Lung (tissue), 12 donors: ENCODE measurements around the gene HIVEP1. TPM values are rescaled to one million over a fixed set of nuclear protein-coding genes. Genes with fewer than 3 reads are reported as not detected.

Experiments
- ATAC-seq: fragments of 200-7000 bp; cut with Tn5 transposase; one replicate; pipeline ENCODE4 v1.9.1; 2020; ENCODE audit warnings: moderate number of reproducible peaks; ENCODE audit not compliant: insufficient read depth, low FRiP score
- DNase-seq, 3 donors: peaks; one replicate each; pipeline ENCODE4 v3.0.0-alpha.2; 2013 to 2017
- H3K27ac ChIP-seq, 2 donors: one replicate each; pipeline ENCODE4 v1.5.1; 2013; ENCODE audit warnings: mild to moderate bottlenecking in 2 of 2, moderate library complexity in 2 of 2, control low read depth in 1 of 2, inconsistent platforms in 1 of 2, low read depth in 1 of 2, low read length in 1 of 2
- H3K27me3 ChIP-seq, 3 donors: one replicate each; pipeline ENCODE4 v1.5.1; 2013; ENCODE audit warnings: low read length in 2 of 3; ENCODE audit not compliant: control insufficient read depth in 3 of 3, insufficient read depth in 3 of 3
- H3K36me3 ChIP-seq, 4 donors: one replicate each; pipeline ENCODE4 v1.5.1; 2013; ENCODE audit warnings: low read length in 4 of 4, mild to moderate bottlenecking in 1 of 4, moderate library complexity in 1 of 4; ENCODE audit not compliant: control insufficient read depth in 4 of 4, insufficient read depth in 4 of 4
- H3K4me1 ChIP-seq, 5 donors: one replicate each; pipeline ENCODE4 v1.5.1; 2013; ENCODE audit warnings: low read length in 5 of 5, mild to moderate bottlenecking in 2 of 5, moderate library complexity in 1 of 5; ENCODE audit not compliant: control insufficient read depth in 5 of 5, insufficient read depth in 5 of 5
- H3K4me3 ChIP-seq: one replicate; pipeline ENCODE4 v1.5.1; 2013; ENCODE audit warnings: mild to moderate bottlenecking, control low read depth, moderate library complexity
- H3K9ac ChIP-seq, 2 donors: one replicate each; pipeline ENCODE4 v1.5.1; 2013; ENCODE audit warnings: low read length in 2 of 2, control low read depth in 1 of 2; ENCODE audit not compliant: insufficient read depth in 1 of 2
- H3K9me3 ChIP-seq, 4 donors: one replicate each; pipeline ENCODE4 v1.5.1; 2013; ENCODE audit warnings: low read length in 3 of 4, mild to moderate bottlenecking in 1 of 4, moderate library complexity in 1 of 4; ENCODE audit not compliant: control insufficient read depth in 4 of 4, insufficient read depth in 3 of 4
- WGBS, 2 donors: extraction: QIAGEN DNeasy Blood & Tissue Kit; methylation state at CpG; one replicate each; pipeline ENCODE4 v1.1.7; 2013; 5-methylcytosine and 5-hydroxymethylcytosine counted together
- polyA plus RNA-seq, 2 donors: library from polyadenylated mRNA; stranded (reverse); fragments of 200-250 nt; gene quantifications; one replicate each; pipeline ENCODE4 v1.2.1, GENCODE V29; 2013
- total RNA-seq, 2 donors: library from RNA; depleted of rRNA in 1 of 2; stranded (reverse); fragments of >200 nt in 1 of 2; gene quantifications; one replicate each; pipeline ENCODE4 v1.2.1, GENCODE V29; 2014 to 2021
- TF ChIP-seq, protein P1 (sequence below): IDR thresholded peaks from 2 replicates; pipeline ENCODE4 v1.5.1; 2012; ENCODE audit warnings: mild to moderate bottlenecking; ENCODE audit errors: control extremely low read depth, extremely low read depth
- donor health status: control.
- donor health status: control.
- donor health status: Bipolar disorder and iron deficiency.
- donor health status: healthy.
- donor health status: DM: yes; HTN: yes; CAD: no.

Gene HIVEP1
- total and polyA plus RNA-seq, 4 donors = 3.1 to 49.6 (median 20.5) TPM

DNA sequence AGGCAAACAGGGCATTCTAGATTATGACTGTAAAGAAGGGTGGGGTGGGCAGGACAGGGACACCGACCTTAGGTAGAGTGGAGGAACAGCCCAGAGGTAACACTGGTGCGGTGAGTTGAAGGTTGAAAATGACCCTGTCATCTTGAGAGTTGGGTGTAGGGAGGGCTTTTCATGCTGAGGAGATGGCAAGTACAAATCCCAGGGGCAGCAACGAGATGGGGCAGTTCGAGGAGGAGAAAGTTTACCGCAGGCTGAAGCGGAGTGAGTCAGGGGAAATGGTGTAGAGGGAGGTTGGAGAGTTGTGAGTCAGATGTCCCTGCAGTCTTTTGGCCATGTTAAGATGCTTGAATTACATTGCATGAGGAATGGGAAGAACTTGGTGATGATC, 101.1 kb downstream of the HIVEP1 start:
- Histone ChIP-seq H3K27ac (no peak overlapping the region), H3K27me3 (no peaks in the 10 kb centered on the region), H3K4me1 (peaks cover 0 to 10% (median 0%) of the 10 kb centered on the region in 5 donors), H3K9me3 (peaks cover 0 to 2% (median 0%) of the 10 kb centered on the region in 4 donors), H3K9ac (no peak overlapping the region), H3K4me3 (no peak overlapping the region), H3K36me3 (peaks cover 0 to 14% (median 3%) of the 10 kb centered on the region in 4 donors)
- WGBS, 2 donors = 92 to 95% methylated on average over 6 of the region's 6 CpGs
- TF ChIP-seq, protein P1, sequence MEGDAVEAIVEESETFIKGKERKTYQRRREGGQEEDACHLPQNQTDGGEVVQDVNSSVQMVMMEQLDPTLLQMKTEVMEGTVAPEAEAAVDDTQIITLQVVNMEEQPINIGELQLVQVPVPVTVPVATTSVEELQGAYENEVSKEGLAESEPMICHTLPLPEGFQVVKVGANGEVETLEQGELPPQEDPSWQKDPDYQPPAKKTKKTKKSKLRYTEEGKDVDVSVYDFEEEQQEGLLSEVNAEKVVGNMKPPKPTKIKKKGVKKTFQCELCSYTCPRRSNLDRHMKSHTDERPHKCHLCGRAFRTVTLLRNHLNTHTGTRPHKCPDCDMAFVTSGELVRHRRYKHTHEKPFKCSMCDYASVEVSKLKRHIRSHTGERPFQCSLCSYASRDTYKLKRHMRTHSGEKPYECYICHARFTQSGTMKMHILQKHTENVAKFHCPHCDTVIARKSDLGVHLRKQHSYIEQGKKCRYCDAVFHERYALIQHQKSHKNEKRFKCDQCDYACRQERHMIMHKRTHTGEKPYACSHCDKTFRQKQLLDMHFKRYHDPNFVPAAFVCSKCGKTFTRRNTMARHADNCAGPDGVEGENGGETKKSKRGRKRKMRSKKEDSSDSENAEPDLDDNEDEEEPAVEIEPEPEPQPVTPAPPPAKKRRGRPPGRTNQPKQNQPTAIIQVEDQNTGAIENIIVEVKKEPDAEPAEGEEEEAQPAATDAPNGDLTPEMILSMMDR = no peak
- ATAC-seq = no peak
- no peak for DNase-seq

GRCh38 chr6:12114055-12114503, 102.0 kb downstream of the HIVEP1 start:
- H3K36me3 ChIP-seq = peaks cover 0 to 14% (median 3%) of the 10 kb centered on the region in 4 donors
- H3K9ac ChIP-seq = no peak overlapping the region
- ATAC-seq (no peak), DNase-seq (no peak)
- no peaks in the 10 kb centered on the region for H3K27me3 ChIP-seq
- no peak overlapping the region for H3K27ac ChIP-seq
- TF ChIP-seq, protein P1 = no peak
- H3K4me3 ChIP-seq = no peak overlapping the region
- WGBS, 2 donors = 92% methylated on average over 6 of the region's 6 CpGs
- H3K4me1 ChIP-seq = peaks cover 0 to 10% (median 0%) of the 10 kb centered on the region in 5 donors
- peaks cover 0 to 2% (median 0%) of the 10 kb centered on the region in 4 donors for H3K9me3 ChIP-seq

- Histone ChIP-seq H3K36me3 (peaks cover 1 to 15% (median 5%) of the 10 kb centered on the region in 4 donors), H3K9ac (no peak overlapping the region), H3K4me1 (peaks cover 0 to 10% (median 0%) of the 10 kb centered on the region in 5 donors), H3K27me3 (no peaks in the 10 kb centered on the region), H3K4me3 (no peak overlapping the region), H3K9me3 (peaks cover 0 to 2% (median 0%) of the 10 kb centered on the region in 4 donors), H3K27ac (no peak overlapping the region)
- ATAC-seq = no peak
- TF ChIP-seq, protein P1 = no peak
- 79 to 93% methylated on average over 1 of the region's 1 CpG for WGBS, 2 donors
- DNase-seq = no peak
Observed at GRCh38 chr6:12115001-12115400, 102.9 kb downstream of the HIVEP1 start.

- ATAC-seq (no peak), DNase-seq (no peak)
- WGBS, 2 donors = 97 to 98% methylated on average over 4 of the region's 4 CpGs
- no peak overlapping the region for H3K9ac ChIP-seq
- H3K9me3 ChIP-seq = peaks cover 0 to 2% (median 0%) of the 10 kb centered on the region in 4 donors
- H3K4me1 ChIP-seq = peaks cover 0 to 8% (median 0%) of the 10 kb centered on the region in 5 donors
- H3K27ac ChIP-seq = no peak overlapping the region
- TF ChIP-seq, protein P1 = no peak
- peaks cover 6 to 15% (median 10%) of the 10 kb centered on the region in 4 donors for H3K36me3 ChIP-seq
- H3K27me3 ChIP-seq = no peaks in the 10 kb centered on the region
- H3K4me3 ChIP-seq = no peak overlapping the region
Observed at GRCh38 chr6:12115492-12115891, 103.4 kb downstream of the HIVEP1 start.
